Endothelial cell of umbilical vein (primary cell): ENCODE results near the gene THSD4. TPM values are rescaled to one million over a fixed set of nuclear protein-coding genes. Genes with fewer than 3 reads are reported as not detected.

Source experiments
- BruUV-seq: library from RNA; stranded (reverse); fragments of 400-500 nt; replicated peaks from 2 replicates; lab custom pipeline; 2021; lab: Mats Ljungman, UMichigan
- CTCF ChIA-PET: fragments of 300-600, 350-600 bp; sonication (Branson Sonifier 250); formaldehyde crosslinking; loops from one replicate; lab custom pipeline; 2021; ENCODE audit warnings: antibody characterized with exemption, inconsistent platforms; lab: Charles Lee
- POLR2A ChIA-PET: fragments of 300-600, 350-600 bp; sonication (Branson Sonifier 250); formaldehyde crosslinking; loops from one replicate; lab custom pipeline; 2021; ENCODE audit warnings: antibody characterized with exemption, inconsistent platforms; lab: Charles Lee
- DNase-seq: peaks from one replicate; pipeline ENCODE4 v3.0.0-alpha.2; 2011; ENCODE audit warnings: low read depth, low spot score
- FAIRE-seq: peaks from 2 replicates; lab custom pipeline; 2011; peaks lifted over from hg19 to GRCh38; lab: Jason Lieb, UNC
- H2AFZ ChIP-seq: 2 replicates; pipeline ENCODE4 v1.6.0; 2012; ENCODE audit warnings: low read depth, low read length, control low read depth, inconsistent platforms
- H3K27ac ChIP-seq: 2 replicates; pipeline ENCODE4 v1.5.1; 2011; ENCODE audit warnings: low read depth, mild to moderate bottlenecking, control low read depth, low read length, moderate library complexity; ENCODE audit not compliant: insufficient read depth
- H3K27me3 ChIP-seq, 2 experiments: 2 replicates each; pipeline versions ENCODE4 v1.6.0 to v1.6.1; 2011; ENCODE audit warnings: low read length in 2 of 2, mixed read lengths in 1 of 2; ENCODE audit not compliant: control insufficient read depth in 2 of 2, insufficient read depth in 2 of 2
- H3K36me3 ChIP-seq, 2 experiments: 2 replicates in 1 of 2; 3 replicates in 1 of 2; pipeline ENCODE4 v1.5.1; 2011; ENCODE audit warnings: low read length in 2 of 2, mild to moderate bottlenecking in 1 of 2, moderate library complexity in 1 of 2; ENCODE audit not compliant: control insufficient read depth in 2 of 2, insufficient read depth in 2 of 2; ENCODE audit errors: extremely low read depth in 1 of 2
- H3K4me1 ChIP-seq: 3 replicates; pipeline ENCODE4 v1.5.1; 2011; ENCODE audit warnings: mild to moderate bottlenecking, low read length; ENCODE audit not compliant: control insufficient read depth, insufficient read depth; ENCODE audit errors: extremely low read depth
- H3K4me2 ChIP-seq: 2 replicates; pipeline ENCODE4 v1.6.1; 2011; ENCODE audit warnings: low read length, control low read depth, mixed read lengths; ENCODE audit not compliant: insufficient read depth
- H3K4me3 ChIP-seq, 3 experiments: fragments of 200-600 bp in 1 of 3; sonication (generic), shearing (Covaris generic) in 1 of 3; replicated peaks in 1 of 3; 2 replicates each; pipeline ENCODE4 v1.5.1; 2011 to 2016; ENCODE audit warnings: control low read depth in 3 of 3, low read length in 3 of 3, mild to moderate bottlenecking in 2 of 3, inconsistent platforms in 1 of 3, low read depth in 1 of 3, moderate library complexity in 1 of 3; ENCODE audit not compliant: insufficient read depth in 1 of 3
- H3K79me2 ChIP-seq: 2 replicates; pipeline ENCODE4 v1.6.0; 2012; ENCODE audit warnings: low read length, inconsistent platforms; ENCODE audit not compliant: control insufficient read depth, insufficient read depth
- H3K9ac ChIP-seq: replicated peaks from 2 replicates; pipeline ENCODE3; 2011; ENCODE audit warnings: low read length, control low read depth; ENCODE audit not compliant: insufficient read depth; ENCODE audit errors: extremely low read depth
- H3K9me1 ChIP-seq: replicated peaks from 3 replicates; pipeline ENCODE4 v1.6.0; 2011; ENCODE audit warnings: mild to moderate bottlenecking, low read length; ENCODE audit not compliant: control insufficient read depth, insufficient read depth; ENCODE audit errors: extremely low read depth
- H3K9me3 ChIP-seq: replicated peaks from 2 replicates; pipeline ENCODE4 v1.5.1; 2012; ENCODE audit warnings: low read length, inconsistent platforms; ENCODE audit not compliant: control insufficient read depth, insufficient read depth
- H4K20me1 ChIP-seq: replicated peaks from 2 replicates; pipeline ENCODE3; 2011; ENCODE audit warnings: mild to moderate bottlenecking, low read length; ENCODE audit not compliant: control insufficient read depth, insufficient read depth; ENCODE audit errors: extremely low read depth
- EZH2 ChIP-seq: IDR thresholded peaks from 2 replicates; pipeline ENCODE4 v1.6.1; 2012; ENCODE audit warnings: borderline replicate concordance, low read depth, mild to moderate bottlenecking, moderate library complexity, low read length, inconsistent platforms; ENCODE audit not compliant: severe bottlenecking
- FOS ChIP-seq: IDR thresholded peaks from 2 replicates; pipeline ENCODE4 v1.6.1; 2011; ENCODE audit warnings: mild to moderate bottlenecking, low read length, moderate library complexity, borderline replicate concordance; ENCODE audit not compliant: insufficient read depth
- GATA2 ChIP-seq: IDR thresholded peaks from 2 replicates; pipeline ENCODE4 v1.7.0; 2011; ENCODE audit warnings: low read depth, mild to moderate bottlenecking, moderate library complexity, mixed read lengths, low read length; ENCODE audit not compliant: insufficient read length, insufficient read depth
- JUN ChIP-seq: IDR thresholded peaks from 2 replicates; pipeline ENCODE4 v1.6.1; 2011; ENCODE audit warnings: borderline replicate concordance, low read depth; ENCODE audit not compliant: insufficient read length, insufficient read depth
- MYC ChIP-seq: IDR thresholded peaks from one replicate; pipeline ENCODE4 v1.6.1; 2011; ENCODE audit warnings: mild to moderate bottlenecking, low read depth, low read length
- POLR2A ChIP-seq: IDR thresholded peaks from 2 replicates; pipeline ENCODE4 v1.6.1; 2012; ENCODE audit warnings: low read depth, mild to moderate bottlenecking, control low read depth, low read length
- POLR2AphosphoS5 ChIP-seq: IDR thresholded peaks from 2 replicates; pipeline ENCODE4 v1.6.1; 2012; ENCODE audit warnings: low read depth, mild to moderate bottlenecking, control low read depth, low read length, moderate library complexity; ENCODE audit not compliant: insufficient read depth
- dilution Hi-C: fragments of 300-500 bp; cut with MboI; formaldehyde crosslinking; loops from one replicate; pipeline ENCODE4 v1.15.0; 2019; ENCODE audit warnings: low sequenced_read_pairs; ENCODE audit not compliant: extremely low pct_ligation_motif_present
- intact Hi-C: fragments of 100-400 bp; cut with micrococcal nuclease; formaldehyde crosslinking; loops from one replicate; pipeline ENCODE4 v1.10.0; 2022
- polyA plus RNA-seq, 4 experiments: library from polyadenylated mRNA; depleted of rRNA in 3 of 4; stranded (reverse) in 3 of 4; unstranded in 1 of 4; fragments of >200 nt; gene quantifications; 2 replicates each; pipeline versions ENCODE4 v1.2.1 to v1.2.3, GENCODE V29; 2011 to 2012; ENCODE audit warnings: missing spikeins in 1 of 4
- total RNA-seq: library from RNA; stranded (reverse); gene quantifications from 2 replicates; pipeline ENCODE4 v1.2.3, GENCODE V29; 2021
- TF ChIP-seq, protein P1 (sequence below), 2 donors: IDR thresholded peaks; 1 replicate in 1 of 2; 2 replicates in 1 of 2; pipeline ENCODE4 v1.5.1; 2011; ENCODE audit warnings: low read length in 2 of 2, mild to moderate bottlenecking in 2 of 2, moderate library complexity in 2 of 2, control low read depth in 1 of 2, inconsistent platforms in 1 of 2, low read depth in 1 of 2; ENCODE audit not compliant: insufficient read depth in 1 of 2; ENCODE audit errors: extremely low read depth in 1 of 2
- TF ChIP-seq, protein P2 (sequence below): IDR thresholded peaks from 2 replicates; pipeline ENCODE4 v1.6.1; 2011; ENCODE audit not compliant: insufficient read depth, insufficient read length

The THSD4 gene
- total and polyA plus RNA-seq, 2 donors (not counting 3 experiments of a cell fraction or from before 2014, with no cell fraction given) = 9.9 to 25.4 TPM

GRCh38 chr15:71559616-71560015 lies 444.3 kb downstream of the THSD4 start:
- dilution Hi-C loops = no loop called here
- no peaks in the 10 kb centered on the region for H3K79me2 ChIP-seq
- CTCF ChIA-PET = no interaction called here
- no peaks in the 10 kb centered on the region for H3K27me3 ChIP-seq
- H3K9ac ChIP-seq = no peak overlapping the region
- no peak overlapping the region for H3K27ac ChIP-seq
- intact Hi-C loops = no loop called here
- POLR2A ChIA-PET = no interaction called here
- no peak overlapping the region for H3K4me2 ChIP-seq
- no peaks in the 10 kb centered on the region for H3K9me1 ChIP-seq
- TF ChIP-seq JUN = no peak
- TF ChIP-seq, protein P1, sequence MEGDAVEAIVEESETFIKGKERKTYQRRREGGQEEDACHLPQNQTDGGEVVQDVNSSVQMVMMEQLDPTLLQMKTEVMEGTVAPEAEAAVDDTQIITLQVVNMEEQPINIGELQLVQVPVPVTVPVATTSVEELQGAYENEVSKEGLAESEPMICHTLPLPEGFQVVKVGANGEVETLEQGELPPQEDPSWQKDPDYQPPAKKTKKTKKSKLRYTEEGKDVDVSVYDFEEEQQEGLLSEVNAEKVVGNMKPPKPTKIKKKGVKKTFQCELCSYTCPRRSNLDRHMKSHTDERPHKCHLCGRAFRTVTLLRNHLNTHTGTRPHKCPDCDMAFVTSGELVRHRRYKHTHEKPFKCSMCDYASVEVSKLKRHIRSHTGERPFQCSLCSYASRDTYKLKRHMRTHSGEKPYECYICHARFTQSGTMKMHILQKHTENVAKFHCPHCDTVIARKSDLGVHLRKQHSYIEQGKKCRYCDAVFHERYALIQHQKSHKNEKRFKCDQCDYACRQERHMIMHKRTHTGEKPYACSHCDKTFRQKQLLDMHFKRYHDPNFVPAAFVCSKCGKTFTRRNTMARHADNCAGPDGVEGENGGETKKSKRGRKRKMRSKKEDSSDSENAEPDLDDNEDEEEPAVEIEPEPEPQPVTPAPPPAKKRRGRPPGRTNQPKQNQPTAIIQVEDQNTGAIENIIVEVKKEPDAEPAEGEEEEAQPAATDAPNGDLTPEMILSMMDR (IDR thresholded peaks at IDR 0.05; ENCODE audit: extremely low read depth in 1 of 2, insufficient read depth in 1 of 2, low read depth in 1 of 2, low read length in 2 of 2) = no peak
- no peak for TF ChIP-seq FOS
- TF ChIP-seq, protein P2, sequence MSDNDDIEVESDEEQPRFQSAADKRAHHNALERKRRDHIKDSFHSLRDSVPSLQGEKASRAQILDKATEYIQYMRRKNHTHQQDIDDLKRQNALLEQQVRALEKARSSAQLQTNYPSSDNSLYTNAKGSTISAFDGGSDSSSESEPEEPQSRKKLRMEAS = no peak
- no peak for TF ChIP-seq POLR2AphosphoS5
- TF ChIP-seq GATA2 = no peak
- no peak for TF ChIP-seq EZH2
- no peak for TF ChIP-seq MYC
- no peak for TF ChIP-seq POLR2A
- H3K36me3 ChIP-seq = no peaks in the 10 kb centered on the region
- H3K4me3 ChIP-seq = no peak overlapping the region
- no peaks in the 10 kb centered on the region for H4K20me1 ChIP-seq
- no peaks in the 10 kb centered on the region for H3K9me3 ChIP-seq
- H3K4me1 ChIP-seq = peaks cover 3% of the 10 kb centered on the region
- no peak overlapping the region for H2AFZ ChIP-seq
- no TSS peak for BruUV-seq
- FAIRE-seq (no peak), DNase-seq (no peak)
